ENCODE measurements around the gene DNAAF5. TPM values are rescaled to one million over a fixed set of nuclear protein-coding genes. Genes with fewer than 3 reads are reported as not detected.

The DNAAF5 gene
- total RNA-seq, 2 experiments from 2014 or later = 42.6 to 58.5 TPM

GRCh38 chr7:832968-833424 lies 106.5 kb downstream of the DNAAF5 start:
- intact Hi-C loops (cut with micrococcal nuclease; ENCODE audit: unreplicated experiment) = no loop called here
- Histone ChIP-seq H4K20me1 (ENCODE audit: insufficient read depth, low read length) (no peaks in the 10 kb centered on the region), H3K4me1 (ENCODE audit: insufficient read depth, low read length, poor library complexity, severe bottlenecking) (no peaks in the 10 kb centered on the region), H2AFZ (ENCODE audit: low read length) (no peak overlapping the region), H3K9me2 (ENCODE audit: insufficient read depth, low read length) (no peaks in the 10 kb centered on the region), H3K4me3 (ENCODE audit: low read depth, low read length, poor library complexity, severe bottlenecking) (no peak overlapping the region), H3K27ac (ENCODE audit: low read depth, low read length, poor library complexity, severe bottlenecking) (no peak overlapping the region), H3K4me2 (ENCODE audit: low read length) (no peak overlapping the region), H3K79me2 (ENCODE audit: insufficient read depth, low read depth, low read length) (peaks cover 31% of the 10 kb centered on the region), H3K9me3 (ENCODE audit: low read length) (no peaks in the 10 kb centered on the region), H3K36me3 (ENCODE audit: insufficient read depth, low read length) (peaks cover 11% of the 10 kb centered on the region; the same call in 1 of the 2 replicates)
- DNase-seq (ENCODE audit: low spot score) = no peak
- CTCF ChIA-PET (ENCODE audit: unreplicated experiment) = no interaction called here
- POLR2A ChIA-PET = no interaction called here
- TF ChIP-seq CTCF (conservative IDR thresholded peaks at IDR 0.05; ENCODE audit: low read length) = no peak
- no peak for TF ChIP-seq EZH2phosphoT487 (IDR thresholded peaks at IDR 0.05; ENCODE audit: borderline replicate concordance, low read depth, low read length)
- no TSS peak for BruUV-seq (replicated peaks)

GRCh38 chr7:833601-834258 lies 107.2 kb downstream of the DNAAF5 start:
- BruUV-seq (replicated peaks) = no TSS peak
- DNase-seq (ENCODE audit: low spot score) = no peak
- peaks cover 25% of the 10 kb centered on the region for H3K79me2 ChIP-seq (ENCODE audit: insufficient read depth, low read depth, low read length)
- H3K9me3 ChIP-seq (ENCODE audit: low read length) = no peaks in the 10 kb centered on the region
- H3K4me1 ChIP-seq (ENCODE audit: insufficient read depth, low read length, poor library complexity, severe bottlenecking) = no peaks in the 10 kb centered on the region
- intact Hi-C loops (cut with micrococcal nuclease; ENCODE audit: unreplicated experiment) = no loop called here
- H2AFZ ChIP-seq (ENCODE audit: low read length) = no peak overlapping the region
- ChIA-PET POLR2A (no interaction called here), CTCF (ENCODE audit: unreplicated experiment) (no interaction called here)
- no peaks in the 10 kb centered on the region for H4K20me1 ChIP-seq (ENCODE audit: insufficient read depth, low read length)
- no peak for TF ChIP-seq CTCF (conservative IDR thresholded peaks at IDR 0.05; ENCODE audit: low read length)
- no peak for TF ChIP-seq EZH2phosphoT487 (IDR thresholded peaks at IDR 0.05; ENCODE audit: borderline replicate concordance, low read depth, low read length)
- no peaks in the 10 kb centered on the region for H3K9me2 ChIP-seq (ENCODE audit: insufficient read depth, low read length)
- H3K4me2 ChIP-seq (ENCODE audit: low read length) = no peak overlapping the region
- H3K36me3 ChIP-seq (ENCODE audit: insufficient read depth, low read length) = peaks cover 15% of the 10 kb centered on the region; the same call in 1 of the 2 replicates
- no peak overlapping the region for H3K4me3 ChIP-seq (ENCODE audit: low read depth, low read length, poor library complexity, severe bottlenecking)
- H3K27ac ChIP-seq (ENCODE audit: low read depth, low read length, poor library complexity, severe bottlenecking) = no peak overlapping the region

GRCh38 chr7:834277-834676 lies 107.8 kb downstream of the DNAAF5 start:
- no peak overlapping the region for H3K4me3 ChIP-seq (ENCODE audit: low read depth, low read length, poor library complexity, severe bottlenecking)
- peaks cover 21% of the 10 kb centered on the region; the same call in 1 of the 2 replicates for H3K36me3 ChIP-seq (ENCODE audit: insufficient read depth, low read length)
- no peak overlapping the region for H2AFZ ChIP-seq (ENCODE audit: low read length)
- H3K79me2 ChIP-seq (ENCODE audit: insufficient read depth, low read depth, low read length) = peaks cover 20% of the 10 kb centered on the region
- H3K9me3 ChIP-seq (ENCODE audit: low read length) = no peaks in the 10 kb centered on the region
- BruUV-seq (replicated peaks) = no TSS peak
- H4K20me1 ChIP-seq (ENCODE audit: insufficient read depth, low read length) = no peaks in the 10 kb centered on the region
- no peak overlapping the region for H3K27ac ChIP-seq (ENCODE audit: low read depth, low read length, poor library complexity, severe bottlenecking)
- POLR2A ChIA-PET = no interaction called here
- no peak overlapping the region for H3K4me2 ChIP-seq (ENCODE audit: low read length)
- no peaks in the 10 kb centered on the region for H3K4me1 ChIP-seq (ENCODE audit: insufficient read depth, low read length, poor library complexity, severe bottlenecking)
- H3K9me2 ChIP-seq (ENCODE audit: insufficient read depth, low read length) = no peaks in the 10 kb centered on the region
- TF ChIP-seq EZH2phosphoT487 (IDR thresholded peaks at IDR 0.05; ENCODE audit: borderline replicate concordance, low read depth, low read length) = no peak
- no peak for TF ChIP-seq CTCF (conservative IDR thresholded peaks at IDR 0.05; ENCODE audit: low read length)
- CTCF ChIA-PET (ENCODE audit: unreplicated experiment) = no interaction called here
- no peak for DNase-seq (ENCODE audit: low spot score)
- intact Hi-C loops (cut with micrococcal nuclease; ENCODE audit: unreplicated experiment) = no loop called here
